HG02759 (cell line): ENCODE measurements around the gene TBCK.

Experiments used
- ATAC-seq: cut with Tn5 transposase; IDR thresholded peaks from one replicate; pipeline ENCODE4 v1.9.1; 2021; ENCODE audit warnings: mild to moderate bottlenecking, moderate library complexity; ENCODE audit not compliant: unreplicated experiment

TBCK gene

DNA sequence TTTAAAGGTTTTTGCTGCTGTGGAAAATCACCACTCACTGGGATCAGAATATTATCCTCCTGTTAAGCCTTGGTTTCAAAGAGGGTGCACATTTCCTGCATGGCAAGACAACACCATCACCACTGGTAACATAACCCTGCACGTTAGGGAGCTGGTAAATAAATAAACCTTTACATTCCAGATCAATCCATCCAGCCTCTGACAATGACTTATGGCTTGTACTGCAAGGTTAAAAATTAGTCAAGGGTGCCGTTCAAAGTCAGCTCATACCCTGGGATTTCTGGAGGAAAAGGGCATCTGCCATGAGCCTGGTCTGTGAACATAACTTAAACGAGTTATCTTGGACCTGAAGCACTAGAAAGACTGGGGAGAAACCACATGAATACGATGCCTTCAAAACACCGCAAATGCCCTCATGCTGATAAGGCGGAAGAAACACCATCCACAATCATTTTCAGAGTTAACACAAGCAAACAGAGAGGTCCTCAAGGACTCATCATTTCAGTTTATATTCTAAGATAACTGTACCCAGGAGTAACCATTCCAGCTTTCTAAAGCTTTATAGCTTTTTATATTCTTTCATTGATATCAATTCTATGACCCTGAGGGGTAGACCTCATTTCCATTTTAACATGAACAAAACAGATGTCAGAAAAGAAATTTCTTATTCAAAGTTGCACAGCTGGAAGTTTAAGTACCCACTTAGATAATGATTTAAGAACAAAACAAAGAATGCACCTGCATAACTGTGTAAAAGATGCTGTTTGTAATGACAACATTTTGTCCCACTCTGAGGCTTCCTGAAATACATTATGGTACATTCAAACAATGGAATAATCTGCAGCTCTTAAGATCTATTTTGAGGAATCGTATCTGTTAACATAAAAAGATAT is 317.6 kb downstream of the TBCK start:
- no peak for ATAC-seq

DNA sequence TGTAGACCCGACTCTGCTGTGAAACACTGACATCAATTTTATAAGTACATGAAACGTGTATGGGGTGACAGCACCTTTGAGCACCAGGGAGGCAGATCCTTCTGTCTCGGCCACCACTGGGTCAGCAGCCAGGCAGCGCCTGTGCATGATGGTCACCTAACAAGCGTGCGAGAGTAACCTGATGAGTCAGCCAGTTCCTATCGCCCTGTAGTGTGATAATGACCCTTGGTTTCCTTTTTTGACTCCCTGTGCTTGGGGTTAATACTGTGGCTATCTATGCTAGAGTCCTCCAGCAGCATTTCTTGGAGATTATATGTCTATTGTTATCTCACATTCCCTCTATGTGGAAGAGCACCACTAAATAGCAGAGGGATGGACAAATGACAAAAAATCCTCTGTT is 319.2 kb downstream of the TBCK start:
- no peak for ATAC-seq

DNA sequence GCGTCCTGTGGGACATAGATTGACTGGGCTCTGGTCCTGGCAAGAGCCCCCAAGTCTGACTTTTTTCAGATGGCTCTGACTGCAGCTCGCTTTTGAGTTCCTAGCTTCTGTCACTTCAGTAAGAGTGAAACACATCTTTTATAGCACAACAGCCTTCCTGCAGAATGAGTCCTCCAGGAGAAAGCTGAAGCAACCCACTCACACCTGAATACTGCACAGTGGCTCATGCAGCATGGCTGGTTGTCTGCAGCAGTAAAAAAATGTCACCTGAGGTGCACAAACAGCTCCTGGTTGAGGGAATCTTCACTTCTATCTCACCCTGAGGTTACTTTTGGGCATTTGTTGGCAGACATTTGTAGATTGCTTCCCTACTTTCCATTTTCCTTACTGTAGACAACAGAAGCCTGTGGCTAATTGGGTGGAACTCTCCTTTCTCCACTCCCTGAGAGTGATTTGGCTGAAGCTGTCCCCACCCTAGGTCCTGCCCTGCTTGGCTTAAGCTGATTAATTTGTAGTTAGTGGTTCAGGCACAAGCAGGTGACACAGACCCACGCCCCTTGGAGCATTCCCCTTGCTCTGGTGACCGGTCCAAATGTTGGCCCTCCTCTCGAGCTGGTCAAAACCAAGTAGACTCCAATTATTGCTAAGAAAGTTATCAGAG is 321.0 kb downstream of the TBCK start:
- no peak for ATAC-seq

DNA sequence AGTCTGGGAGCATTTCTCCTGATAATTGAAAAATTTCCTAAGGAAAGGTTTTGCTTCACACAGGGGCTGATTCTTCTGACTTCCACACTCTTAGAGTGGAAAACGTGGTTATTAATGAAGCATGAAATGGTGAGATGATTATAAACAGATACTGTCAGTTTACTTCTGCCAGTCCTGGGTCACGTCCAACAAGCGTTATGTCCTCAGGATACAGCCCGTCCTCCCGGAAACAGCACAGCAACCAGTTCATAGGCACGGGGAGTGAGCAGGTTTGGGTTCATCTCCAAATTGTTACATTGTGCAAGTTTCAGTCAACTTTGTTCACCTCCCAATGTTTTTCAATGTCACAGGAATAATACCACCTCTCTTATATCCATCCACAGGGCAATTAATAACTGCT is 321.9 kb downstream of the TBCK start:
- ATAC-seq, result no peak

DNA sequence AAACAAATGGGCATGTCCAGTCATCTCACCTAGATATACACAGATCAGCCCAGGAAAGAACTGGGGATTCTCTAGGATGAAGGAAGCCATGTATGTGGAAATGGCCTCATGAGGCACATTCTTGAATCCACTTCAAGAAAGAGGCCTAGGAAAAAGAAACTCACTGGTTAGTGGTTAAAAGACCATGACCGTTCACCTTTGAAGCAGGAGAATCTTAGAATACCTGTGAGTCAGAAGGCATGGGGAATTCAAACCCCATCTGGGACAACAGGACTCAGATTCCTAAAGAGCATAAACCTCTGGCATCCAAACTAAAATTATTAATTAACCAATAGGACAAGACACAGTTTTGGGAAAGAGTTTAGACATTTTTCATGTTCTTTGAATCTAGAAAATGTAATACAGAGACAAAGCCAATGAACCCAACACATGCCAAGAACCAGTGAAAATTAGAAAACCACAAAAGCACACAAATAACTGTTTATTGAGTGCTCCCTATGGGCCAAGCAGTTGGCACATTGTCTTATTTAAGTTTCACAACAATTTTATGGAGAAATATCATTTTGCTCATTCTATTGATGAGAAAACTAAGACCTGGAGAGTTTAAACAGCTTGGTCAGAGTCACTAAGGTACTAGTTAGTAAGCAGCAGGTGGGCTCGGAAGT is 323.2 kb downstream of the TBCK start:
- no peak for ATAC-seq

DNA sequence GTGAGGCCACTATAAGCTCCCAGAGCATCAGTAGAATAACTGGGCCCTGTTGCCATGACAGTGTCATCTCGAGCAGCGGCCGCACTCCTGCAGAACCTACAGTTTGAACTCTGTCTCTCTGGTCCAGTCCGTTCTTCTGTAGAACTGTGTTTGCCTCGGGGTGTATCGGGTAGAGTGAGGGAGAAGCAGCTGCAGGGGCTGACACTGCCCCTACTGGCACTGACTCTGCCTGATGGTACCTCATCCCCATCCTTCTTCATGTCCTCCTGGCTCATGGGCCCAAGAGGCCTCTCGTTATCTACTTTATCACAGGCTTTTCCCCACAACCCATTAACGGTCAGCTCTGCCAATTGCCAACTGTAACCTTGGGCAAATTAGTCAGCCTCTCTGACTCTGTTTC is 324.3 kb downstream of the TBCK start:
- no peak for ATAC-seq
